NCI-H524 treated with DMSO at 0.1 percent for 48 hours (cell line): ENCODE results near the gene CARMIL1.

Experiments
- DNase-seq: peaks from one replicate; lab custom pipeline; 2025; lab: John Stamatoyannopoulos, UW

The CARMIL1 gene

DNA sequence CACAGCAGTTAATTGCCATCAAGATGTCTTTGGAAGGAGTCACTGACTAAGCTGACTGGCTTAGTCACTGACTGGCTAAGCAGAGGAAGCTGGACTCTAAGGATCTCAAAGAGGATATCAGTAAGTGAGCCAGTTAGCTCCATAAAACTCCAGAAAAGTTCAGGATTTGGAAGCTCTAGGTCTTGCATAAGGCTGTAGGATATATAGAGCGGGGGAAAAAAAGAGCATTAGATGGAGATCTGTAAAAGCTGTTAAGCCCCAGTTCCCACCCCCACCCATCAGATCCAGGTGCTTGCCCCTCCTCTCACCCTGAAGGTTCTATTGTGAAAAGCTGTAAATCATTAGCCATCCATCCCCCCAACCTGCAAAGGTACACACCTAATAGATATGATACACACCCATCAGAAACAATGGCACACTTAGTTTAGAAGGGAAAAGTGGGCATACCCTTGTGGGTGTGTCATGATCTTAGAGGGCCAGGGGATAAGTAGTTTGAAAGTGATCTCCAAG, 32.2 kb downstream of the CARMIL1 start:
- no peak for DNase-seq

DNA sequence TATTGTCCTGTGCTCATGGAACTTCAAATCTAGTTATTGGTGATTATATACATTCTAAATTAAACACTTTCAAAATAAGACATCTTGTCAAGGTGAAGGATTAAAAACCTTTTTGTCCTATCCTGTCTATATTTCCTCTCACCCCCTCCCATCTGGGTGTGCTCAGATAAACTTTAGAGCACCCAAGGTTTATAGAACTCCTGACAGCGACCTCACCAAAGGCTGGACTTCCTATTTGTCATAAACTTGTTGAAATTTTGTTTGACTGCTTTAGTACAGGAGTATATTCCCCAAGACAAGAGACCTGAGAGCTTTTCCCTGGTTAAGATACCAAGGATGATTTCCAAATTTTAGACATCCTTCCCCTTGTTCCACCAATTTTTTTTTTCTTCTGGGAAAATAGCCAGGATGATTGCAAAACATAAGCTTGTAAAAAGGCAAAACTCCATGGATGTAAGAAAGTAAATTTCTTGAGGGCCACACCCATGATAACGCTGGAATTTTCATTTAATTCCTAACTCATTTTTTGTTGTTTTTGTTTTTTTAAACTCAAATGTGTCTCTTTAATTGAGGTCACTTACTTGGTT, 33.0 kb downstream of the CARMIL1 start:
- DNase-seq: no peak

DNA sequence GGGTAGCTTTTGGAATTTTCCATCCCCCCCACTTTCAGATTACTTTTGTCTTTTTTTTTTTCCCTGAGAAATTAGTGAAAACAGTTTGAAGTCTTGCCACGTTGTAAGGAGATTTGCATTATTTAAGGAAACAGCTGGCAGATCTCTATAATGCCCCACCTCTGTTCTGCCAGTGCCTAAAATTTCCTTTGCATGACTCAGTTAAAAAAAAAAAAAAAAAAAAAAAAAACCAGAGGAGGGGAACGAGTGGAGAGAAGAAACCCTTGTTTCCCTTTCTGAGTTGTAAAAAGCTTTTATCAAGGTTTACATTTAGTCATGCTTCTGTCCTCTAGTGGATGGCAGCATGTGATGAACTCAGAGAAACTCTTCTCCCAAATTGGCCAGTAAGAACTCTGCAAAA, 33.5 kb downstream of the CARMIL1 start:
- DNase-seq: no peak

DNA sequence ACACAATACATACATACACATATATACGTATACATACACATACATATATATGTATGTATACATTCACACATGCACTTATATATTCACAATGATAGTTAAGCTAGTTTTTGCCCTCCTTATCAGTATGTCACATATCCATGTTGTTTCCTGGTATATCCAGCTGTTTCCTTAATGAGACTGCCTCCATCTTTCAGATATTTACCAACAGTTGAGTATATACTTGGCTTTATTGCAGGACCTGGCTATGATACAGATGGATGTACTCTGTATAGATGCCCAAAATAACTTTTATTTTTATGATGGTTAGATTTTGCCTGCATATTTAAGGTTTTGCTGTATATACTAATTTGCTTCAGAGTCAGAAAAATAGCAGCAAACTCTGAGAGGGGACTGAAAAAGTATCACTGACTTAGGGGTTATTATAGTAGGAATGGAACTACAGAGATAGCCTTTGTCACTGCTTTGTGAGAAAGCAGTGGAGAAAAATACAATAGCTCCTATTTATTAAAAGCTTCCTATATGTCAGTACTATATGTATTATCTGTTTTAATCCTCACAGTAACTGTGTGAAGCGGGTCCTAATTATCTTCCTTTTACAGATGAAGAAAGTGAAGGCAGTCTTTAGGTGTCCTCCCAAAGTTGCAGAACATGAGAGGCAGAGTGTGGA, 35.5 kb downstream of the CARMIL1 start:
- no peak for DNase-seq

DNA sequence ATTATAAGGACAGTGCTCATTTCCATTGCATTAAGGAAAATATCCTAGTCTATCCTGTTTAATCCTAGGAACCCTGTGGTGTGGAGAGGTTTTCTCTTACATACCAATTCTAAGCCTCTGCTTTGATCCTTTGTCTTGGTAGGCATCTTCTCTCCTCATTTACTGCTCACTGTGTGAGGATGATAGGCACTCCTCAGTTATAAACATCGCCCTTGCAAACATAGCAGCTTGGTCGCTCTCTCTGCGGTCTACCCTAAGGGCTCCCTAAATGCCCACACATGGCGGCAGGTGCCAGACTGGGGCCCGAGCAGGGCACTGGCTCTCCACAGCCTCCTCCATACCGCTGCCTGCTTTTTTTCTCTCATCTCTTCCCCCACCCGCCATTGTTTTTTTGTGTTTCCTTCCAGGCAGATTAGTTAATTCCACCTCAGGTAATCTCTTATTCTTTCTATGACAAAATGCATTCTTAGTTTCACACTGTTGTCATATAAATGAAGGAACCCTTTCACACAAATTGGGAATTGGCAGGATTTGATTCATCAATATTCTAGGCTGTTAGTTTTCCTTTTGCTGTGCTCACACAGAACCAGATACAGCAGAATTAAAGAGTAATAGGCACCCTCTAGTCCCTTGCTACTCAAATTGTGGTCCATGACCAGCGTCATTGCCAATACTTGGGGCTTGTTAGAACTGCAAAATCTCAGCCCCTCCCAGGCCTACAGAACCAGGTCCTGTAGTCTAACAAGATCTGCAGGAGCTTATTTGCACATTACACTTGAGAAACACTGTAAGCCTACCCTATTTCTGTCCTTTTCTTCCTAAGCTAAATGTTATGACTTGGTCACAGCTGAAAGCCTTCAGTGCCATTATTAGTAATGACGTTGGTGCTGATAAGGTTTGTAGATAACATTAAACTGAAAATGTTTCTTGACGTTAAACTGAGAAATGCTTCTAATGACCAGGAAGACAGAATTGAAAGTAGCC, 36.3 kb downstream of the CARMIL1 start:
- no peak for DNase-seq

DNA sequence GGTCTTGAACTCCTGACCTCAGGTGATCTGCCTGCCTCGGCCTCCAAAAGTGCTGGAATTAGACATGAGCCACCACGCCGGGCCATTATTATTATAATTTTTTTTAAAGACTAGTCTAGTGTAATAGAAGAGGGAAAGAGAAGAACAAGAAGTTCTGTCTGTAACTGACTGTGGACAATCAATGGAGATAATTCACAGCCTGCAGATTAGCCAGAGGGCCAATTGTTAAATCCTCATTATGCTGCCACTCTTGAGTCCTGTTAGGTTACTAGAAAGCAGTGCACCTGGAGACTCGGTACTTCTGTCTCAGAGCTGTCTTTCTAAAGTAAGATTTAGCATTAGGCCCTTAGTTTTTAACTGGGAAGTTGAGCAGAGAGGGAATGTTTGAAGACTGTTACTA, 37.5 kb downstream of the CARMIL1 start:
- DNase-seq: no peak

DNA sequence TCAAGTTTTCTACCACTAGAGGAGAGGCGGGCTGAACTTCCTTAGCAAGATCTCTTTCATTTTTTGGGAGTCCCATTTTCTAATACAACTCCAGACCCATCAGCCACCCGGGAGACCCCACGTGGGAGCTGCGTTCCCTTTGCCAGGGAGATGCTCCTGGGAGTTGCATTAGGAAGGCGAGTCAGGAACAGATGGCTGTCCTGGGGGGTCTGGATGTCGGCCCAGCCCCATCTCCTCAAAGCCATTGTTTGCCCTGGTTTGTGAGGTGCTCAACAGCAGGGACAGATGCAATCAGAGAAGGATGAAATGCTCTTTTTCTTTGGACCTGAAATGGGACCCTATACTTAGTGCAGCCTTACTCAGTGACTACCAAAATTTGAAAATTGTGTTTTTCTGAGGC, 39.4 kb downstream of the CARMIL1 start:
- DNase-seq: peak; percentile 19

DNA sequence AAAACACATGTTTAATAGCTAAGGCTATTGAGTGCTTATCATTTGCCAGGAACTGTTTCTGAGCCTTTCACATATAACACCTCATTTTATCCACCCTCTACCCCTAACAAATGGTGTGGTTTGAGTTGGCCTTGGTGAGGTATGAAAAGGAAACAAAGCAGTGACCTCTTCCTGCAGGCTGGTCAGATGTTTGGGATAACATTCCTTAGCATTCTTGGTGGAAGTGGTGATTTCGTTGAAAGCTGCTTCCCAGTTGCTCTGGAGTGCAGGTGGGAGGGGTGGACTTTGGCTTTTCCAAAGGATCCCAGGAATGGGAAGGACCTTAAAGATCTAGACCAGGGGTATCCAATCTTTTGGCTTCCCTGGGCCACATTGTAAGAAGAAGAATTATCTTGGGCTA, 41.3 kb downstream of the CARMIL1 start:
- no peak for DNase-seq

DNA sequence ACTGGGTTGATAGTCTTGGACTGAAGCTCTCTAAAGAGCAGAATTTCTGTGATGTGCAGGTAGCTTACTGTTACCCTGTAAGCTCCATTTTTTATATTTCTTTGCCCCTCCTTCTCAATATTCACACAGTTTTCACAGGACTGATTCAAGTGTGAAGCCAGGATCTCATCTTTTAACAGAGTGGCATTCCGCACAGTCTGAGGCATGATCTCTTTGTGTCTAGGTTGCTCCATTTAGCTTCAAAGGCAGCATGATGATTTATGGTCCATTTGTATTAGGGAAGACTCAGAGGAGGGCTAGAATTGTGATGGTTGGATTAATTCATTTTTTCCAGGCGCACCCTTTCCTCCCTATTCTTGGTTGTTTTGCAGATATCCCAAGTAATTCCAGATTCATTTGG, 43.5 kb downstream of the CARMIL1 start:
- DNase-seq: no peak

DNA sequence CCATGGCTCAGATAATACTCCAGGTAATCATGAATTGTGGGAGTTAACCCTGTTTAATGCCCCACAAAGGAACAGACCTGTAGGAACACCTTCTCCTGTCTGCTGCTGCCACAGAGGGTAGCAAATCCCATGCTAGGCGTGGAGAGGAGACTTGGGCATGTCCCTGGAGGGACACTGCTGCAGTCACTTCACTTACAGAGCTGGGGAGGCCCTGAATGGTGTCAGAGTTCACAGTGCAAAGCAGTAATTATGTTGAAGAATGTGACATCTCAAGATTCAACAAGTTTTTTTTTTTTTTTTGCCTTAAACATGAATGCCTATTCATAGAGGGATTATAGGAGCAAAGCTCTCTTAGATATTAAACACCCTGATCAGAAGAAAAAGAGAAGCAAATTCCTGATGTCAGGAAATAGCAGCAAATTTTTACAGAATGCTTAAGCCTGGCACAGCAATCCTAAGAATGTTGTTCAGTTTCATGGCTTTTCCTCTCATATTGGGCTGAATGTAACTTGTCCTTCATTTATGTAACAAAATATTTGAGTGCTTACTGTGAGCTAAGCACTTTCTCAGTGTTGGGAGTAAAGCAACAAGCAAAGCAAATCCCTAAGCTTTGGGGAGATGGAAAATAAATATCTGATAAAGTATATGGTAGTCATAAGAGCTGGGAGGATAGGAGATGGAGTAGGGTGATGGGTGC, 45.0 kb downstream of the CARMIL1 start:
- DNase-seq: no peak

DNA sequence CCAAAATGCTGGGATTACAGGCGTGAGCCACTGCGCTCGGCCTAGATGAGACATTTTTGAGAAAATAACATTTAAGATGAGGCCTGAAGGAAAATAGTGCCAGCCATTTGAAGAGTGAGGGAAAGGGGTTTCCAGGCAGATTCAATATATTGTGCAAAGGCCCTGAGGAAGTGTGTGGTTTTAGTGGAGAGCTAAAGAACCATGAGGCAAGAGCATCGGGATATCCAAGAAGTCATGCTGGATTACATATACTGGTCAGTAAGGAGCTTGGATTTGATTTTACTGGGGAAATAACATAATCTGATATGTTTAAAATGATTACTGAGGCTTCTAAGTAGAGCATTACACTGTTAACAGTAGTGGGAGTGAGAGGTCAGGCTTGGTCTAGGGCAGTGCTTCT, 47.0 kb downstream of the CARMIL1 start:
- no peak for DNase-seq

DNA sequence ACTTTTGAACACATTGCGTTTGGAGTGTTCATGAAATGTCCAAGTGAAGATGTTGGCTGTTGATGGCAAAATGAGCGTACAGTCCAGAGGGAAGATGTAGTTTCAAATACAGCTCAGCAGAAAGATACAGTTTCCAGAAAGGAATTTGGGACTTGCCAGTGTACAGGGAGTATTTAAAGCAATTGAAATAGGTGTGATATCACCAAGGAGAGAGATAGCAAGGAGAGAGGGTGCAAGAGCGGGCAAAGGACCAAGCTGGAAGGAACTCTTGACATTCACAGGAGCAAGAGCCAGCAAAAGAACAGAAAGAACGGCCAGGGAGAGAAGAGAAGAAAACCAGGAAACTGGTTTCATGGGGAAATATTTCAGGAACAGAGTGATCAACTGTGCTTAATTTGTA, 47.8 kb downstream of the CARMIL1 start:
- DNase-seq: no peak

DNA sequence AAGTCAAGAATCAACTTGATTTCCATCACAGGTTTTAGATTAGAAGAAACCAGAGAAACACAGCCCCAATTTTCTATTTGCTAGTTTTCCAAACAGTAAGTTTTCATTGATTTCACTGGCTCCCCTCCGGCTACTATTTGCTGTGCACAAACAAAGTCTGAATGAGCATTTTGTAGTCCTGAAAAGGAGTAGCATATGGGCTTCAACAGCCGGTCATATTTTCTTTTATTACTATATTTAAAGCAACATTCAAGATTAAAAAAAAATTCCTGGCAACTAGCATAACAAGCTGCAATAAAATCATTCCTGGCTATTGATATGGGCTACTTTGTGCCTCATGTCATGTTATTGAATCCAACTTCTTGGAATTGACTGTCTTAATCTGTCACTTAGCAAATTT, 48.3 kb downstream of the CARMIL1 start:
- no peak for DNase-seq

DNA sequence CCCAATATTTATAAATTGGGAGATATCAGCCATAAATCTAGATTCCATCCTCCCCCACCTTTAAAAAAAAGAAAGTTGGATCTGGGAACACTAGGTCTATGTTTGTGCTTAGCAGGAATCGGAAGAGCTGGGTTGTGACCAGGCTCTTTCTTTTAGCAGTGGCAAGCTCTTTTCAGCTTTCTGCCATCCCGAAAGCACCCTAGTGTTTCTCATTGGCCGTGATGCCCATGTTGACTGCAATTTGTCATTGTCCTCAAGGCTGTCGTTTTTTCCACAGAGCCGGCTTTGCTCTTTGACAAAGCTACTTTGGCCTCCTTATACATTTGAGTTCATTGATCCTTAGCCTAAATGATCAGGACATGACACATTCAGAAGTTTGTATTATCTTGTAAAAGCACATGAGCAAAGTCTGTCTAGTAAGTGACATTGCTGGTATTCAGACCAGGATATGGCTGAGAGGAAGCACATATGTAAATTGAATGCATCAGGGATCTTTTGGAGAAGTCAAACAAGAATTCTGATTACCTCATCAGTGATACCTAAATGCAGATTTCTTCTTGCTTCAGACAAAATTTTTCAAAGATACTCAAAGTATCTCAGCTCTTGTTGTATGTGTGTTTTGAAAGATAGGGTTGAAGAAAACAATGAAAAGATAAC, 50.1 kb downstream of the CARMIL1 start:
- no peak for DNase-seq

DNA sequence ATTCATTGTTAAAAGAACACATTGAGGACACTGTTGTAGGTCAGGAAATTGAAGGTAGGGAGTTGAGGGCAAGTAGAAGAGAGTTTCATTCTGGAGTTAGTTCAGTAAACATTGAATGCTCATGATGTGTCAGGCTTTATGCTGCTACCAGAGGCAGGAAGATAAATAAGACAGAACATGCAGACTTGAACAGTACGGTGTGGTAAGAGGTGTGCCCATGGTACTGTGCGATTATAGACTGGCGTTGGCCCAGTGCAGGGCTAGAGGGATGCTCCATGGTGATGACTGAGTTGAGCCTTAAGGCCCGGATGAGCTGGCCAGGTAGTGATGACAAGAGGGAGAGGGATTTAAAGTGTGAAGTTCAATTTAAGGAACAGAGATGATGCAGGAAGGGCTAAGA, 50.8 kb downstream of the CARMIL1 start:
- no peak for DNase-seq

DNA sequence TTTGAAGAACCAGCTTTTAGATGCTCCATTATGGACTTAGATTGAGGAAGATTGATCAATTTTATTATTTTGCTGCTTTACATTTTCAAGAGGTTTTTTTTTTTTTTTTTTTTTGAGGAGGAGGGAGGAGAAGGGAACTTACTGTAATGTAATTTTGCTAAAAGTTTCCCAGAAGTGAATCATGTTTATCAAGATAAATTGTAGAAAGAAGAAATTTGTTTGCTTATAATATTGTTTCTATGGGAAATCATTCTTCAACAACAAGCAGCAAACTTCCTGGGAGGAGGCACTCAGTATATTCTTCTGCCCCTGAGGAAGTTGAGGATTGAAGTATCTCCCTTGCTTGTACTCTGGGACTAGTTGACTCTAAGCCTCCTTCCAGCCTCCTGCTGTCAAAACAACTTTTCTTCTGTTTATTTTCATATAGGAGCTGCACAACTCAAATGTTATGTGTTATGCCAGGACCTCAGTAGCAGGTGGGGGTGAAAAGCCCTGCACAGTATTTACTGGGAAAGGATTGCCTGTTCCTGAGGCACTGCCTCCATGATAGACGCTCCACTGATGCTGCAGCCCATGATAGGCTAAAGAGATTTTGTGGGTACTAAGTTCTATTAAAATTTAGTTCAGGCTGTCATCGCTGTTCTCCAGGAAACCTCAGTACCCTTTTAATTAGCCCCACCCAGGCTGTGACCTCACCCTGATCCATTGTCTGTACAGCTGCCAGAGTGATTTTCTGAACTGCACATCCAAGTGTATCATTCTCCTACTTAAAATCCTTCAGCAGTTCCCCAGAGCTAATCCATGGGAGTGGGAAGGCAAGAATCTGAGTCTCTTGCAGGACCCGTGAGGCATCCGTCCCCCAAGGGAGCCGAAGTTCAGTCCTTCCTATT, 51.9 kb downstream of the CARMIL1 start:
- DNase-seq: no peak

DNA sequence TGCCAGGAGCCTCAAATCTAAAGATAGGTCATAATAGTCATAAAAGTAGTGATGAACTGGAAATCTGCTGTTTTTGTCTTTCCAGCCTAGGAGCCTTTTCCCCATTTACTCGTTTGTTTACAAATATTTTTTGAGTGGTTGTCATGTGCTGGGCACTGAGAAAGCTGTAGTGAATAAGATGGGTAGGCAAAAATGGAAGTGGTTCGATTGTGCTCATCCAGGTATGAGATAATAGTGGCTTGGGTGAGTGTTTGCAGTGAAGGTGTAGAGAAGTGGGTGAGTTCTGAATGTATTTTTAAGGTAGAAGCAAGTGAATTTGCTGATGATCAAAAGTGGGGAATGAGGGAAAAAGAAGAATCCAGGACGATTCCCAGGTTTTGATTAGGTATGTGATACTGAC, 53.0 kb downstream of the CARMIL1 start:
- no peak for DNase-seq

DNA sequence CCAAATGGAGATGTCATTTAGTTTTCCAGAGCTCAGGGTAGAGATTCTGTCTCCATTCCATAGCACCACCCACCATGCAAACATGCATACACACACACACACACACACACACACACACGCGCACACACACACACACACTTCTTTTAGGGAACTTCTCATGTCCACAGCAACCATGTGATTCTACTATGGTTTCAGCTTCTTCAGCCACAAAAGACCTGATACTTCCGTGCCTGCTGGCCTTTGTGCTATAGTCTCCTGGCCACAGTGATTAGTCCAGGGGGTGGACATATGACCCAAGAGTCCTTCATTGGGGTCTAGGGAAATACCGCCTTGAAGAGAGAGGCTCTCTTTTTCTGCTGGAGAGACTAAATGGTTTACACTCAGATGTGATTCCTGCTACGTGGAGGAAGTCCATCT, 53.5 kb downstream of the CARMIL1 start:
- no peak for DNase-seq

DNA sequence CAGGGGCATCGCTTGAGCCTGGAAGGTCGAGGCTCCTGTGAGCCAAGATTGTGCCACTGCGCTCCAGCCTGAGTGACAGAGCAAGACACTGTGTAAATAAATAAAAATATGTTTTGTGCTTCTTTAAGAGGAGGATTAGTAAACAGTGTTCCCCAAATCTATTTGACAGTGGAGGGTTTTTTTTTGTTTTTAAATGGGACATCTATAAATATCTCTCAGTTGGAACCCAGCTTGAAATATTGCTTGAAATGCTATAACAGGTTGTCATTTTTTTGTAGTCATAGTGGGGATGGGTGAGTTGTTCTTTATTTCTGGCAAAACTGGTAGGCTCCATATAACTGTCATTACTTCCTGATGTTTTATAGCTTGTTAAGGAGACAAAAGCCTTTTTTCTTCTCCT, 54.3 kb downstream of the CARMIL1 start:
- no peak for DNase-seq

DNA sequence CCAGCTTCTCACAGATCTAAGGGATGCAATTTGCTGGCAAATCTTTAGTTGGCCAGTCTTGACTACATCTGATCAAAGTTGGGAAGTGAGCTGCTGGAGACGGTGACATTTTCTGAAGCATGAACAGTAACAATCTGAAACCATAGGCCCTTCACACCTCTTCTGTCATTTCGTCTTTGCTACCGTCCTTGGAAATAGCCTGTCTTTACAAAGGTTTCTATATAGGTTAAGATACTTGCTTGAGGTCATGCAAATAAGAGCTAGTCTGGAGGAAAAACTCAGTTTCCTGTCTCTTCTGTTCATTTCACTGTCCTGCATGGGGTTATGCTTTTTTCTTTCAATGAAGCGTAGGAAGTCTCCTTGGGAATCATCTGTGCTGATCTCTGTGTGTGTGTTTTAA, 55.6 kb downstream of the CARMIL1 start:
- no peak for DNase-seq

DNA sequence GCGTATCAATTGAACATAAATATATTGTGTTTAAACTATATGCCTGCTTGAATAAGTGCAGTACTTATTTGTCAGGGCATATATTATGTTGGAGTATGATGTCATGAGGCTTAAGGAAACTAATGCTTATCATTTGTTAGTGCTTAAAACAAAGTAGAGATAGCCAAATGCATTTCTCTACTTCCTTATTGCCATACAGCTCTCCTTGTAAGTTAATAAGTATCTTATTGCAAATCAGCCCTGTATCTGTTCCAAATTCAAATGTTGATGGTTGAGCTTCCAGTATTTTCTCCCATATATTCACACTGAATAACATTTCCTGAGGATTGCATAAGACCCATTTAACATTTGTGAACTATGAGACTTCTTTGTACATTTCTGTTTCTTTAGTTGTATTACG, 57.8 kb downstream of the CARMIL1 start:
- DNase-seq: no peak
